ENCODE data around the gene OR10T2. TPM values are rescaled to one million over a fixed set of nuclear protein-coding genes. Genes with fewer than 3 reads are reported as not detected.

Gene OR10T2
- polyA plus RNA-seq, 3 donors, result not detected

DNA sequence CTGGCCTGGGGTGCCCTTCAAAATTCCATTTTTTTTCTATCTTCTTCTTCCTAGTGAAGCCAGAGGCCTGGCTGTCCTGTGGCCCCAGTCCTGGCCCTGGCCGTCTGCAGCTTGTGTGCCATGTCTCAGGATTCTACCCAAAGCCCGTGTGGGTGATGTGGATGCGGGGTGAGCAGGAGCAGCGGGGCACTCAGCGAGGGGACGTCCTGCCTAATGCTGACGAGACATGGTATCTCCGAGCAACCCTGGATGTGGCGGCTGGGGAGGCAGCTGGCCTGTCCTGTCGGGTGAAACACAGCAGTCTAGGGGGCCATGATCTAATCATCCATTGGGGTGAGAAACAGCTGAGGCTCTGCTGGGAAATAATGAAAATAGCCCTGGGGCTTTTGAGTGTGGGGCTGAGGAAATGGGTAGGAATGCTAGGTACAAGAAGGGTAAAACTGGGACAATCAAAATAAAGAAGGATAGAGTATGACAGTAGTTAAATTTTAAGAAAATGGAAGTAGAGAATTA lies 43.4 kb downstream of the OR10T2 start:
- DNase-seq, result no peak
- no peak for TF ChIP-seq CTCF (IDR thresholded peaks at IDR 0.05)
- no peaks in the 10 kb centered on the region for H4K20me1 ChIP-seq (ENCODE audit: insufficient read depth, low read length)
- H3K27me3 ChIP-seq (ENCODE audit: control insufficient read depth in 2 of 2, insufficient read depth in 2 of 2, low read length in 2 of 2), result peaks cover 0 to 2% of the 10 kb centered on the region in 2 donors
- H3K9ac ChIP-seq (ENCODE audit: insufficient read depth, low read length, poor library complexity, severe bottlenecking), result no peak overlapping the region
- H3K36me3 ChIP-seq (replicated peaks in 1 of 2; ENCODE audit: control insufficient read depth in 1 of 2, insufficient read depth in 2 of 2, low read length in 2 of 2), result no peaks in the 10 kb centered on the region
- peaks cover 16 to 19% of the 10 kb centered on the region in 2 donors for H3K4me1 ChIP-seq (ENCODE audit: control insufficient read depth in 1 of 2, insufficient read depth in 2 of 2, low read length in 2 of 2)
- Mint-ChIP-seq H3K9me3 (peaks cover 0 to 2% (median 0%) of the 10 kb centered on the region in 7 donors), H3K27ac (peak overlapping the region in 1 of 7 donors; percentile 57), H3K4me3 (peak overlapping the region in 1 of 2 donors; percentile 0), H3K4me1 (peaks cover 21% of the 10 kb centered on the region), H3K36me3 (no peaks in the 10 kb centered on the region), H3K27me3 (ENCODE audit: low read depth in 3 of 3) (peaks cover 7 to 22% (median 13%) of the 10 kb centered on the region in 3 donors)
- intact Hi-C loops (cut with micrococcal nuclease), result no loop called here
- no peak overlapping the region for H3K4me2 ChIP-seq (replicated peaks; ENCODE audit: extremely low read depth, low read length, poor library complexity, severe bottlenecking)
- no peaks in the 10 kb centered on the region for H3K79me2 ChIP-seq (ENCODE audit: insufficient read depth, low read length)
- WGBS (ENCODE audit: insufficient coverage), result 98% methylated on average over 9 of the region's 10 CpGs
- no peak overlapping the region for H3K27ac ChIP-seq (ENCODE audit: low read depth in 1 of 2, low read length in 2 of 2)
- no peak overlapping the region for H3K4me3 ChIP-seq (replicated peaks in 1 of 3; ENCODE audit: low read depth in 2 of 3, low read length in 3 of 3)
- H3K9me3 ChIP-seq (replicated peaks in 1 of 2; ENCODE audit: control insufficient read depth in 1 of 2, insufficient read depth in 1 of 2, low read length in 2 of 2), result no peaks in the 10 kb centered on the region
- H2AFZ ChIP-seq (ENCODE audit: insufficient read depth, low read depth, low read length, poor library complexity, severe bottlenecking), result no peak overlapping the region

DNA sequence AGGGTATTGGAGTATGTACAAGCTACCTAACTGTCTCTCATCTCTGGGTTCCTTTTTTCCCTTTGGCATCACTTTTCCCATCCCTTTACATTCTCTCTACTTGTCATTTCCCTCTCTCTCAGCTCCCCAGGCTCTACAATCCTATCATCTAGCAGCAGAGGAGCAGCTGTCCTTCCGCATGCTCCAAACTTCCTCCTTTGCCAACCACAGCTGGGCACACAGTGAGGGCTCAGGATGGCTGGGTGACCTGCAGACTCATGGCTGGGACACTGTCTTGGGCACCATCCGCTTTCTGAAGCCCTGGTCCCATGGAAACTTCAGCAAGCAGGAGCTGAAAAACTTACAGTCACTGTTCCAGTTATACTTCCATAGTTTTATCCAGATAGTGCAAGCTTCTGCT lies 45.0 kb downstream of the OR10T2 start:
- Mint-ChIP-seq H3K27ac (peak overlapping the region in 2 of 7 donors; percentile 46 to 65), H3K36me3 (no peaks in the 10 kb centered on the region)
- intact Hi-C loops (cut with micrococcal nuclease), result no loop called here

More for the DNA sequence above, 45.0 kb downstream of the OR10T2 start:
- H2AFZ ChIP-seq (ENCODE audit: insufficient read depth, low read depth, low read length, poor library complexity, severe bottlenecking), result no peak overlapping the region
- peaks cover 0 to 2% (median 0%) of the 10 kb centered on the region in 7 donors for H3K9me3 Mint-ChIP-seq
- H3K27me3 Mint-ChIP-seq (ENCODE audit: low read depth in 3 of 3), result peaks cover 7 to 22% (median 18%) of the 10 kb centered on the region in 3 donors
- TF ChIP-seq CTCF (IDR thresholded peaks at IDR 0.05), result no peak
- H3K79me2 ChIP-seq (ENCODE audit: insufficient read depth, low read length), result no peaks in the 10 kb centered on the region
- 33% methylated on average over 2 of the region's 2 CpGs for WGBS (ENCODE audit: insufficient coverage)
- no peak overlapping the region for H3K9ac ChIP-seq (ENCODE audit: insufficient read depth, low read length, poor library complexity, severe bottlenecking)
- H4K20me1 ChIP-seq (ENCODE audit: insufficient read depth, low read length), result no peaks in the 10 kb centered on the region
- H3K36me3 ChIP-seq (replicated peaks in 1 of 2; ENCODE audit: control insufficient read depth in 1 of 2, insufficient read depth in 2 of 2, low read length in 2 of 2), result no peaks in the 10 kb centered on the region
- H3K4me2 ChIP-seq (replicated peaks; ENCODE audit: extremely low read depth, low read length, poor library complexity, severe bottlenecking), result peak overlapping the region; percentile 33
- H3K4me1 Mint-ChIP-seq, result peaks cover 18% of the 10 kb centered on the region
- H3K4me1 ChIP-seq (ENCODE audit: control insufficient read depth in 1 of 2, insufficient read depth in 2 of 2, low read length in 2 of 2), result peaks cover 16 to 19% of the 10 kb centered on the region in 2 donors
- peak overlapping the region in 1 of 3 experiments; percentile 45 for H3K4me3 ChIP-seq (replicated peaks in 1 of 3; ENCODE audit: low read depth in 2 of 3, low read length in 3 of 3)
- peak overlapping the region; percentile 10 to 44 for H3K4me3 Mint-ChIP-seq
- peak; percentile 41 to 53 (median 43) for DNase-seq
- no peaks in the 10 kb centered on the region for H3K9me3 ChIP-seq (replicated peaks in 1 of 2; ENCODE audit: control insufficient read depth in 1 of 2, insufficient read depth in 1 of 2, low read length in 2 of 2)
- H3K27me3 ChIP-seq (ENCODE audit: control insufficient read depth in 2 of 2, insufficient read depth in 2 of 2, low read length in 2 of 2), result peaks cover 0 to 2% of the 10 kb centered on the region in 2 donors
- peak overlapping the region in 1 of 2 donors; percentile 28 for H3K27ac ChIP-seq (ENCODE audit: low read depth in 1 of 2, low read length in 2 of 2)
